ENCODE data around the gene BSN.

The BSN gene

GRCh38 chr3:49530701-49531100, 23.6 kb upstream of the BSN start:
- TF ChIP-seq CTCF (IDR thresholded peaks at IDR 0.05): no peak

- TF ChIP-seq CTCF (IDR thresholded peaks at IDR 0.05): no peak
These were observed 23.1 kb upstream of the BSN start for GRCh38 chr3:49531218-49531617.

GRCh38 chr3:49531715-49532114, 22.6 kb upstream of the BSN start:
- TF ChIP-seq CTCF (IDR thresholded peaks at IDR 0.05): no peak

DNA sequence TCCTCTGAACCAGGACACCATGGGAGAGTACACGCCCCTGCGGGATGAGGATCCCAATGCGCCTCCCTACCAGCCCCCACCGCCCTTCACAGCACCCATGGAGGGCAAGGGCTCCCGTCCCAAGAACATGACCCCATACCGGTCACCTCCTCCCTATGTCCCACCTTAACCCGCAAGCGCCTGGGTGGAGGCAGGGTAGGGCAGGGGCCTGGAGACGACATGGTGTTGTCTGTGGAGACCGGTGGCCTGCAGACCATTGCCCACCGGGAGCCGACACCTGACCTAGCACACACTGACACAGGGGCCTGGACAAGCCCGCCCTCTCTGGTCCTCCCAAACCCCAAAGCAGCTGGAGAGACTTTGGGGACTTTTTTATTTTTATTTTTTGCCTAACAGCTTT, 21.2 kb upstream of the BSN start:
- no peak for TF ChIP-seq CTCF (IDR thresholded peaks at IDR 0.05)

GRCh38 chr3:49533786-49534519, 20.3 kb upstream of the BSN start:
- no peak for TF ChIP-seq CTCF (IDR thresholded peaks at IDR 0.05)

GRCh38 chr3:49534581-49535441, 19.5 kb upstream of the BSN start:
- no peak for TF ChIP-seq CTCF (IDR thresholded peaks at IDR 0.05)

DNA sequence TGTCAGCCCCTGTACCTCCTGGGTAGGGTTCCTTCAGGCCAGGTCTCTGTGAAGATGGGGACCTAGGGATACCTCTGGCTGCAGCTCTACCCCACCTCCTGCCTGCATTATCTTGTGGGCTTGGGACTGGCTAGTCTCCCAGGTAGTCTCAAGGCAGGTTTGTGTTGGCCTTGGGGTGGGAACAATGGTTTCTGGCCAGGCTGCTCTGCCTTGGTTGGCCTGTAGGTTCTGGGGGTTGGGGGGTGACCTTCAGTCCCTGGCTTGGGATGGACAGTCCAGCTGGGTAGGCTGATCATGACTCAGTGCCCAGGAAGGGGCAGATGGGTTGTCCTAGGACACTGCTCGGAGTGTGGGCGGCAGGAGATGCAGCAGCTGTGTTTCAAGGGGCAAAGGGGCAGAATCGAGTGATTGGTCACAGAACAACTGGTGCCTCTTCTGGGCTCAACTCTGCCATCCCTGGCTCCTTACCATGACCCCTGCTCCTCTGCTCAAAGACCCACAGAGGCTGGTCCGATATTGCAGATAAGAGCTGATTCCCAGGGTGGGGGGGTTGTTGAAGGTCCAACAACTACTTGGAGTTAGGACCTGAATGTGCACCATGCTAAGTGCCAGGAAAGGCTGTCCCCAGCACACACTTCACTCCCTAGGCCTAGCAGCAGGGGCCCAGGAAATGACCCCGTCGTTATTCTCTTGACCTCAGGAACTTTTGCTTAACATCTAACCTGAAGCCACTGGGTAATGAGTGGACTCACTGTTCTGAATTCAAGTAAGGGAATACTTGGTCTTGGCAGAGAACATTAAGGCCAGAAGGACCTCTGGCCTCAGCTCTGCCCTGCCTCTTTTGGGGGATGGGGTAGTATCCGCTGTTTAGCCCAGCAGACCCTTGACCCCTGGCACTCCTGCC, 18.1 kb upstream of the BSN start:
- TF ChIP-seq CTCF (IDR thresholded peaks at IDR 0.05): no peak
